ENCODE measurements around the gene FAM219A.
"Not testable (repeated sequence)": the region's sequence is repeated elsewhere in the genome, so short reads cannot be mapped to it uniquely, and the experiment has no call there.

The FAM219A gene

DNA sequence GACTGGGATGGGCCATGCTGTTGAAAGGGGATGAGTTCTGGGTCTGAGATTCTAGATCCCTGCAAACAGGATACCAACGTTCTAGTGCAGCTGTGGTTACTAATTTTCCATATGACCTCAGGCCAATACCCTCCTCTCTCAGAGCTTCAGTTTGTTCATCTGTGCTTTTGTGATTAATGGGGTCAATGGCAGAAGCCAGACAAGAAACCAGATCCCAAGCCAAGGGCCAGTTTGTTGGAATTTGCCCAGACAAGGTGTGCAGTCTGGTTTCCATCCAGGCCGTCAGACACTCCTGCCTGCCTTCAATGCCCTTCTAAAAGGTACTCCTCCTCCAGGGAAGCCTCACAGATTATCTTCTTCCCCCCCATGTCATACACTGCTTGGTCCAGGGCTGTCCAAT is 93.1 kb downstream of the FAM219A start:
- no peak overlapping the region for H3K4me3 Mint-ChIP-seq

DNA sequence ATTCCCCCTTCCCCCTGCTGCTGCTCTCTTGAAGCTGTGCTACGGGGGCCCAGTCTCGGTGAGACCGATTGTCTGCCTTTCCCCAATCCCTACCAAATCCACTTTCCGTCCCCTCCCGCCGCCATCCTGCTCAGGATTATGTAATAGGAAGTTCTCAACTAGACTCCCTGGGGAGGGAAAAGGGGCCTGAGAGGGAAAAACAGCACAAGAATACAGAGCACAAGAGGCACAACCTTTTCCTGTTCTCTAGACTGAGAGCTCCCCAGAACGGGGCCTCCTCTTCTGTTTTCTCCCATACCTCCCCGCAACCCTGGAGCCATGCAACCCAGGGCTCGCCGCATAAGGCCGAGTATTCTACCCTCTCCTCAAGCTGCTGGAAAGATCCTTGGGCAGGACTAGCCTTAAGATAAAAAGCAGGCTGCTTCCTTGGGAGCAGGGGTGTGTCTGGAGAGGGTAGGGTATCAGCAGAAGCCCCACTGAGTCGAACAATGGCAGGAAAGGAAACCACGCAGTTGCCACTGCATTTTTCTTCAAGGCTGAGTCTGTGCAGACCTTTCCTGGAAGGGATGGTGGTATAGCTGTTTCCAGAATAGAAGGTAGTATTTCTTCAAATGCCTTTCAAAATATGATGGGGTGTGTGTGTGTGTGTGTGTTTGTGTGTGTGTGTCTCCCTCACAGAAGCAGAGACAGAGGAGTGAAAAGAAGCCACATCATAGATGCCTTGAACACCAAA is 94.6 kb downstream of the FAM219A start:
- Mint-ChIP-seq H3K4me1 (peaks cover 20% of the 10 kb centered on the region), H3K4me3 (peak overlapping the region; percentile 46)
- DNase-seq: no peak

More for the DNA sequence above, 93.1 kb downstream of the FAM219A start:
- DNase-seq: no peak
- Mint-ChIP-seq H3K4me1 (peaks cover 26% of the 10 kb centered on the region), H3K36me3 (ENCODE audit: low read depth) (peaks cover 27% of the 10 kb centered on the region), H3K27ac (no peak overlapping the region), H3K9me3 (peaks cover 32% of the 10 kb centered on the region), H3K27me3 (ENCODE audit: low read depth, poor library complexity) (peaks cover 17% of the 10 kb centered on the region)
- TF ChIP-seq, protein P1, sequence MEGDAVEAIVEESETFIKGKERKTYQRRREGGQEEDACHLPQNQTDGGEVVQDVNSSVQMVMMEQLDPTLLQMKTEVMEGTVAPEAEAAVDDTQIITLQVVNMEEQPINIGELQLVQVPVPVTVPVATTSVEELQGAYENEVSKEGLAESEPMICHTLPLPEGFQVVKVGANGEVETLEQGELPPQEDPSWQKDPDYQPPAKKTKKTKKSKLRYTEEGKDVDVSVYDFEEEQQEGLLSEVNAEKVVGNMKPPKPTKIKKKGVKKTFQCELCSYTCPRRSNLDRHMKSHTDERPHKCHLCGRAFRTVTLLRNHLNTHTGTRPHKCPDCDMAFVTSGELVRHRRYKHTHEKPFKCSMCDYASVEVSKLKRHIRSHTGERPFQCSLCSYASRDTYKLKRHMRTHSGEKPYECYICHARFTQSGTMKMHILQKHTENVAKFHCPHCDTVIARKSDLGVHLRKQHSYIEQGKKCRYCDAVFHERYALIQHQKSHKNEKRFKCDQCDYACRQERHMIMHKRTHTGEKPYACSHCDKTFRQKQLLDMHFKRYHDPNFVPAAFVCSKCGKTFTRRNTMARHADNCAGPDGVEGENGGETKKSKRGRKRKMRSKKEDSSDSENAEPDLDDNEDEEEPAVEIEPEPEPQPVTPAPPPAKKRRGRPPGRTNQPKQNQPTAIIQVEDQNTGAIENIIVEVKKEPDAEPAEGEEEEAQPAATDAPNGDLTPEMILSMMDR (IDR thresholded peaks at IDR 0.05): no peak

GRCh38 chr9:34362614-34363214 is 95.7 kb downstream of the FAM219A start:
- peaks cover 17% of the 10 kb centered on the region for H3K27me3 Mint-ChIP-seq (ENCODE audit: low read depth, poor library complexity)
- peaks cover 13% of the 10 kb centered on the region for H3K36me3 Mint-ChIP-seq (ENCODE audit: low read depth)
- H3K27ac Mint-ChIP-seq: no peak overlapping the region
- H3K9me3 Mint-ChIP-seq: peaks cover 18% of the 10 kb centered on the region
- peaks cover 20% of the 10 kb centered on the region for H3K4me1 Mint-ChIP-seq
- no peak overlapping the region for H3K4me3 Mint-ChIP-seq
- no peak for DNase-seq
- TF ChIP-seq, protein P1 (IDR thresholded peaks at IDR 0.05): no peak

More for the DNA sequence above, 94.6 kb downstream of the FAM219A start:
- peaks cover 19% of the 10 kb centered on the region for H3K36me3 Mint-ChIP-seq (ENCODE audit: low read depth)
- TF ChIP-seq, protein P1 (IDR thresholded peaks at IDR 0.05): no peak
- no peak overlapping the region for H3K27ac Mint-ChIP-seq
- H3K27me3 Mint-ChIP-seq (ENCODE audit: low read depth, poor library complexity): peaks cover 17% of the 10 kb centered on the region
- H3K9me3 Mint-ChIP-seq: peaks cover 21% of the 10 kb centered on the region

GRCh38 chr9:34352957-34353356 is 105.4 kb downstream of the FAM219A start:
- H3K36me3 Mint-ChIP-seq (ENCODE audit: low read depth): peaks cover 16% of the 10 kb centered on the region
- H3K4me3 Mint-ChIP-seq; H3K27me3 Mint-ChIP-seq (ENCODE audit: low read depth, poor library complexity); H3K27ac Mint-ChIP-seq; DNase-seq; H3K4me1 Mint-ChIP-seq: not testable (repeated sequence)
- H3K9me3 Mint-ChIP-seq: peaks cover 30% of the 10 kb centered on the region

DNA sequence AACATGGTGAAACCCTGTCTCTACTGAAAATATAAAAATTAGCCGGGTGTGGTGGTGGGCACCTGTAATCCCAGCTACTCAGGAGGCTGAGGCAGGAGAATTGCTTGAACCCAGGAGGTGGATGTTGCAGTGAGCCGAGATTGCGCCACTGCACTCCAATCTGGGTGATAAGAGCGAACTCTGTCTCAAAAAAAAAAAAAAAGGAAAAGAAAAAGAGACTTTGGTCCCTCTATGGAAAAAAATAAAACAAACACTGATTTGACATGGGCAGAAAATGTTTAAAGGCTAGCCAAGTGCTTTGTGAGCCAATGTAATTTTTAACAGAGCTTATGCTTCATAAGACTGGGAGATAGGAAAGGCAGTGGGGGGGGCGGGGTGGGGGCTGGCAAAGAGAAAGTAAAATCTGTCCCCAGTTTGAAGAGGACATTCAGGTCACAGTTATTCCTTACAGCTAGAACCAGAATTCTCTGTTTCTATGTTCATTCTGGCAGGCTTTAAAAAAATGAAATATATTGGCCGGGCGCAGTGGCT is 106.2 kb downstream of the FAM219A start:
- not testable (repeated sequence) for H3K27me3 Mint-ChIP-seq (ENCODE audit: low read depth, poor library complexity); DNase-seq; H3K4me1 Mint-ChIP-seq; H3K27ac Mint-ChIP-seq; H3K4me3 Mint-ChIP-seq
- Mint-ChIP-seq H3K9me3 (peaks cover 22% of the 10 kb centered on the region), H3K36me3 (ENCODE audit: low read depth) (peaks cover 16% of the 10 kb centered on the region)

- Mint-ChIP-seq H3K4me3 (no peak overlapping the region), H3K27me3 (ENCODE audit: low read depth, poor library complexity) (peaks cover 8% of the 10 kb centered on the region), H3K36me3 (ENCODE audit: low read depth) (peaks cover 5% of the 10 kb centered on the region), H3K27ac (no peak overlapping the region), H3K4me1 (no peaks in the 10 kb centered on the region), H3K9me3 (no peaks in the 10 kb centered on the region)
- TF ChIP-seq, protein P1 (IDR thresholded peaks at IDR 0.05): no peak
- DNase-seq: no peak
Observed at GRCh38 chr9:34349324-34349723, 109.0 kb downstream of the FAM219A start.
